ENCODE measurements around the gene PRR30. TPM values are rescaled to one million over a fixed set of nuclear protein-coding genes. Genes with fewer than 3 reads are reported as not detected.
A peak's percentile ranks its signal among the peaks of the same experiment; 100 is the strongest.

The PRR30 gene
- total and polyA plus RNA-seq, 10 of the 15 experiments (the other 5 are each of a cell fraction or from before 2014, with no cell fraction given), result not detected

DNA sequence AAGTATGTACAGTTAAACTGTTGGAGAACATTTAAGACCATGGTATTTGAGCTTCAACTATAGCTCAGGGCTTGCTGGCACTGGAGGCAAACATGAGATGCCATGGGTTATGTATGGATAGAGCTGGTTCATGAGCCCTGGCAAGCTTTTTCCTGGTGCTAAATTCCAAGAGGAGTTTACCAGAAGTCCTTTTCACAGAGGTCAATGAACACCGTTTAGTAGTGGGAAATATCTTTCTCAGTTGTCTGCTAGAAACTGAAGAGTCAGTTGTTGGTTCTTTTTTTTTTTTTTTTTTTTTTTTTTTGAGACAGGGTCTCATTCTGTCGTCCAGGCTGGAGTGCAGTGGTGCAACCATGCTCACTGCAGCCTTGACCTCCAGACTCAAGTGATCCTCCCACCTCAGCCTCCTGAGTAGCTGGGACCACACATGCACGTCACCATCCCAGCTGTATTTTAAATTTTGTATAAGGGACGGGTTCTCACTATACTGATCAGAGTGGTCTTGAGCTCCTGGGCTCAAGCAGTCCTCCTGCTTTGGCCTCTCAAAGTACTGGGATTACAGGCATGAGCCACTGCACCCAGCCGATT, 51.3 kb downstream of the PRR30 start:
- H4K20me1 ChIP-seq (ENCODE audit: control insufficient read depth, insufficient read depth), result no peaks in the 10 kb centered on the region
- ChIA-PET RAD21 (ENCODE audit: unreplicated experiment) (interaction anchor here (0.9 to 2.2 kb wide), 6 partner anchors 16 to 192 kb away, joined by 3 to 14 read pairs (median 3); partner anchors contain the start of genes ABHD1 and OST4), POLR2A (interaction anchor here (0.5 to 3.4 kb wide), 6 partner anchors 14 to 1200 kb away, joined by 3 to 12 read pairs (median 5); partner anchors contain the start of genes AGBL5 and PREB), SMC1A (ENCODE audit: uncharacterized antibody, unreplicated experiment) (interaction anchor here (0.8 to 1.9 kb wide), 7 partner anchors 10 to 191 kb away, joined by 3 to 8 read pairs (median 4); no protein-coding TSS in a partner anchor), CTCF (interaction anchor here (0.9 to 8.6 kb wide), 10 partner anchors 7 to 215 kb away, joined by 3 to 85 read pairs (median 8); partner anchors contain the start of genes AGBL5 and PREB)
- no peaks in the 10 kb centered on the region for H3K9me3 ChIP-seq (replicated peaks; ENCODE audit: control insufficient read depth, insufficient read depth, low read length)
- ATAC-seq, result no peak
- H3K9ac ChIP-seq (ENCODE audit: control insufficient read depth, insufficient read depth, low read length), result no peak overlapping the region
- H3K27ac ChIP-seq (ENCODE audit: control insufficient read depth, insufficient read depth), result no peak overlapping the region
- intact Hi-C loops (cut with micrococcal nuclease; ENCODE audit: unreplicated experiment) (no loop called here), in situ Hi-C loops (cut with MboI) (loop anchor here (10.0 kb wide), 1 partner anchor 123 kb away; no protein-coding TSS in a partner anchor)
- no peak for TF ChIP-seq SIN3A (IDR thresholded peaks at IDR 0.05; ENCODE audit: low read depth, low read length)
- no peak for TF ChIP-seq EED (IDR thresholded peaks at IDR 0.05; ENCODE audit: low read depth)
- no peak for TF ChIP-seq ATF7 (IDR thresholded peaks at IDR 0.05; ENCODE audit: low read depth)
- TF ChIP-seq CEBPB (IDR thresholded peaks at IDR 0.05; ENCODE audit: borderline replicate concordance in 1 of 2, low read depth in 2 of 2, low read length in 2 of 2), result no peak
- TF ChIP-seq CREB1 (IDR thresholded peaks at IDR 0.05; ENCODE audit: low read depth), result no peak
- TF ChIP-seq, protein P1, sequence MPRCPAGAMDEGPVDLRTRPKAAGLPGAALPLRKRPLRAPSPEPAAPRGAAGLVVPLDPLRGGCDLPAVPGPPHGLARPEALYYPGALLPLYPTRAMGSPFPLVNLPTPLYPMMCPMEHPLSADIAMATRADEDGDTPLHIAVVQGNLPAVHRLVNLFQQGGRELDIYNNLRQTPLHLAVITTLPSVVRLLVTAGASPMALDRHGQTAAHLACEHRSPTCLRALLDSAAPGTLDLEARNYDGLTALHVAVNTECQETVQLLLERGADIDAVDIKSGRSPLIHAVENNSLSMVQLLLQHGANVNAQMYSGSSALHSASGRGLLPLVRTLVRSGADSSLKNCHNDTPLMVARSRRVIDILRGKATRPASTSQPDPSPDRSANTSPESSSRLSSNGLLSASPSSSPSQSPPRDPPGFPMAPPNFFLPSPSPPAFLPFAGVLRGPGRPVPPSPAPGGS (IDR thresholded peaks at IDR 0.05; ENCODE audit: borderline replicate concordance, insufficient read depth, low read depth, low read length, poor library complexity, severe bottlenecking), result no peak
- no peak for TF ChIP-seq RAD51 (IDR thresholded peaks at IDR 0.05)
- no peak for TF ChIP-seq EZH2 (IDR thresholded peaks at IDR 0.05; ENCODE audit: borderline replicate concordance, control insufficient read depth, low read depth, low read length)
- no peak for TF ChIP-seq HCFC1 (IDR thresholded peaks at IDR 0.05; ENCODE audit: low read length)
- TF ChIP-seq ZNF384 (IDR thresholded peaks at IDR 0.05; ENCODE audit: borderline replicate concordance, low read depth, low read length), result no peak
- no peaks in the 10 kb centered on the region for H3K79me2 ChIP-seq (ENCODE audit: control insufficient read depth, insufficient read depth, low read length)
- no peak for FAIRE-seq
- 71% methylated on average over 4 of the region's 5 CpGs for WGBS (ENCODE audit: insufficient coverage, insufficient replicate concordance, low lambda C conversion rate, missing lambda C conversion rate)
- no TSS peak for BruUV-seq (replicated peaks)
- H3K4me3 ChIP-seq, result peak overlapping the region; percentile 87; the same call in 1 of the 2 replicates
- DNase-seq (ENCODE audit: low read depth, low spot score), result no peak
- H3K4me2 ChIP-seq (ENCODE audit: control insufficient read depth, insufficient read depth), result peak overlapping the region; percentile 87; the same call in 1 of the 2 replicates
- H3K36me3 ChIP-seq (ENCODE audit: control insufficient read depth in 2 of 2, insufficient read depth in 2 of 2, low read length in 1 of 2), result no peaks in the 10 kb centered on the region
- H3K27me3 ChIP-seq (replicated peaks in 1 of 2; ENCODE audit: control insufficient read depth in 2 of 2, insufficient read depth in 2 of 2, low read length in 1 of 2), result no peaks in the 10 kb centered on the region
- peaks cover 11% of the 10 kb centered on the region; the same call in 1 of the 2 replicates for H3K4me1 ChIP-seq (ENCODE audit: control insufficient read depth, insufficient read depth, low read length)
- H2AFZ ChIP-seq (ENCODE audit: control insufficient read depth, low read depth, low read length), result no peak overlapping the region

Other genes starting within 250 kb of the PRR30 start
Only the 7 nearest of the 22 such genes appear.
- gene OST4, start 67.8 kb downstream of the PRR30 start, total RNA-seq (2014; rRNA removed), result 340 and 392 TPM in 2 replicates
- gene OST4, start 67.8 kb downstream of the PRR30 start, total RNA-seq (2014; rRNA removed; fragmentation: Illumina TruSeq; extraction: Trizol), result 403 TPM in 2 replicates
- 270 and 278 TPM in 2 replicates for gene OST4, start 67.8 kb downstream of the PRR30 start, total RNA-seq (2021)
- gene OST4, start 67.8 kb downstream of the PRR30 start, polyA plus RNA-seq (2011; rRNA removed), result 316 and 381 TPM in 2 replicates
- gene OST4, start 67.8 kb downstream of the PRR30 start, polyA plus RNA-seq (2014; fragmentation: Illumina TruSeq; extraction: Trizol), result 406 and 566 TPM in 2 replicates
- 1,000 to 10,000 TPM; 1,505 to 1,543 TPM for gene OST4, start 67.8 kb downstream of the PRR30 start, polyA plus RNA-seq (2014; fragmentation: Nextera tagmentation; extraction: Ambion mirVana)
- gene OST4, start 67.8 kb downstream of the PRR30 start, polyA plus RNA-seq (2014; rRNA removed), result 418 and 479 TPM in 2 replicates
- gene OST4, start 67.8 kb downstream of the PRR30 start, polyA plus RNA-seq (2016; fragmentation: Nextera tagmentation; extraction: Ambion mirVana), result 100 to 1,000 TPM; 786 to 858 TPM
- 1.7 and 2.3 TPM in 2 replicates for gene EMILIN1, start 60.8 kb downstream of the PRR30 start, total RNA-seq (2014; rRNA removed)
- gene EMILIN1, start 60.8 kb downstream of the PRR30 start, total RNA-seq (2014; rRNA removed; fragmentation: Illumina TruSeq; extraction: Trizol), result 0.18 TPM in 2 replicates
- 1.6 and 1.7 TPM in 2 replicates for gene EMILIN1, start 60.8 kb downstream of the PRR30 start, total RNA-seq (2021)
- gene EMILIN1, start 60.8 kb downstream of the PRR30 start, polyA plus RNA-seq (2011; rRNA removed), result 0.26 and 0.38 TPM in 2 replicates
- 0.01 TPM in 1 of 2 replicates, not detected in the other for gene EMILIN1, start 60.8 kb downstream of the PRR30 start, polyA plus RNA-seq (2014; fragmentation: Illumina TruSeq; extraction: Trizol)
- not detected for gene EMILIN1, start 60.8 kb downstream of the PRR30 start, polyA plus RNA-seq (2014; fragmentation: Nextera tagmentation; extraction: Ambion mirVana)
- gene EMILIN1, start 60.8 kb downstream of the PRR30 start, polyA plus RNA-seq (2014; rRNA removed), result 1.2 TPM in 2 replicates
- 1 to 10 TPM; 1.1 to 1.8 TPM for gene EMILIN1, start 60.8 kb downstream of the PRR30 start, polyA plus RNA-seq (2016; fragmentation: Nextera tagmentation; extraction: Ambion mirVana)
- gene KHK, start 52.6 kb downstream of the PRR30 start, total RNA-seq (2014; rRNA removed), result 4.8 and 5.4 TPM in 2 replicates
- gene KHK, start 52.6 kb downstream of the PRR30 start, total RNA-seq (2014; rRNA removed; fragmentation: Illumina TruSeq; extraction: Trizol), result 2.6 and 2.7 TPM in 2 replicates
- 7.7 and 7.8 TPM in 2 replicates for gene KHK, start 52.6 kb downstream of the PRR30 start, total RNA-seq (2021)
- 2.2 and 2.6 TPM in 2 replicates for gene KHK, start 52.6 kb downstream of the PRR30 start, polyA plus RNA-seq (2011; rRNA removed)
- gene KHK, start 52.6 kb downstream of the PRR30 start, polyA plus RNA-seq (2014; fragmentation: Illumina TruSeq; extraction: Trizol), result 1.5 and 3.6 TPM in 2 replicates
- gene KHK, start 52.6 kb downstream of the PRR30 start, polyA plus RNA-seq (2014; fragmentation: Nextera tagmentation; extraction: Ambion mirVana), result 1 to 10 TPM in 1 of 2 experiments, under 1 TPM in 1; 0.31 to 1.6 TPM
- gene KHK, start 52.6 kb downstream of the PRR30 start, polyA plus RNA-seq (2014; rRNA removed), result 4.2 and 4.7 TPM in 2 replicates
- 10 to 100 TPM; 11.2 to 11.8 TPM for gene KHK, start 52.6 kb downstream of the PRR30 start, polyA plus RNA-seq (2016; fragmentation: Nextera tagmentation; extraction: Ambion mirVana)
- not detected in 2 replicates for gene CGREF1, start 20.3 kb downstream of the PRR30 start, total RNA-seq (2014; rRNA removed)
- not detected in 2 replicates for gene CGREF1, start 20.3 kb downstream of the PRR30 start, total RNA-seq (2014; rRNA removed; fragmentation: Illumina TruSeq; extraction: Trizol)
- 0.11 TPM in 1 of 2 replicates, not detected in the other for gene CGREF1, start 20.3 kb downstream of the PRR30 start, total RNA-seq (2021)
- 0.04 TPM in 1 of 2 replicates, not detected in the other for gene CGREF1, start 20.3 kb downstream of the PRR30 start, polyA plus RNA-seq (2011; rRNA removed)
- 0.06 TPM in 1 of 2 replicates, not detected in the other for gene CGREF1, start 20.3 kb downstream of the PRR30 start, polyA plus RNA-seq (2014; fragmentation: Illumina TruSeq; extraction: Trizol)
- gene CGREF1, start 20.3 kb downstream of the PRR30 start, polyA plus RNA-seq (2014; fragmentation: Nextera tagmentation; extraction: Ambion mirVana), result not detected
- gene CGREF1, start 20.3 kb downstream of the PRR30 start, polyA plus RNA-seq (2014; rRNA removed), result not detected in 2 replicates
- under 1 TPM in 1 of 2 experiments, not detected in 1; 0.21 TPM for gene CGREF1, start 20.3 kb downstream of the PRR30 start, polyA plus RNA-seq (2016; fragmentation: Nextera tagmentation; extraction: Ambion mirVana)
- not detected in 2 replicates for gene ABHD1, start 15.6 kb downstream of the PRR30 start, total RNA-seq (2014; rRNA removed)
- 0.14 and 0.18 TPM in 2 replicates for gene ABHD1, start 15.6 kb downstream of the PRR30 start, total RNA-seq (2014; rRNA removed; fragmentation: Illumina TruSeq; extraction: Trizol)
- gene ABHD1, start 15.6 kb downstream of the PRR30 start, total RNA-seq (2021), result 0.29 TPM in 1 of 2 replicates, not detected in the other
- gene ABHD1, start 15.6 kb downstream of the PRR30 start, polyA plus RNA-seq (2011; rRNA removed), result 0.14 TPM in 1 of 2 replicates, not detected in the other
- gene ABHD1, start 15.6 kb downstream of the PRR30 start, polyA plus RNA-seq (2014; fragmentation: Illumina TruSeq; extraction: Trizol), result 0.04 TPM in 1 of 2 replicates, not detected in the other
- gene ABHD1, start 15.6 kb downstream of the PRR30 start, polyA plus RNA-seq (2014; fragmentation: Nextera tagmentation; extraction: Ambion mirVana), result under 1 TPM; 0.16 to 0.35 TPM
- 0.09 and 0.32 TPM in 2 replicates for gene ABHD1, start 15.6 kb downstream of the PRR30 start, polyA plus RNA-seq (2014; rRNA removed)
- under 1 TPM; 0.19 to 0.21 TPM for gene ABHD1, start 15.6 kb downstream of the PRR30 start, polyA plus RNA-seq (2016; fragmentation: Nextera tagmentation; extraction: Ambion mirVana)
- gene PREB, start 4.8 kb downstream of the PRR30 start, total RNA-seq (2014; rRNA removed), result 59.9 and 78.0 TPM in 2 replicates
- gene PREB, start 4.8 kb downstream of the PRR30 start, total RNA-seq (2014; rRNA removed; fragmentation: Illumina TruSeq; extraction: Trizol), result 32.6 and 34.7 TPM in 2 replicates
- 50.6 and 51.3 TPM in 2 replicates for gene PREB, start 4.8 kb downstream of the PRR30 start, total RNA-seq (2021)
- 22.6 and 38.7 TPM in 2 replicates for gene PREB, start 4.8 kb downstream of the PRR30 start, polyA plus RNA-seq (2011; rRNA removed)
- 44.9 and 54.2 TPM in 2 replicates for gene PREB, start 4.8 kb downstream of the PRR30 start, polyA plus RNA-seq (2014; fragmentation: Illumina TruSeq; extraction: Trizol)
- 10 to 100 TPM; 26.3 to 45.7 TPM for gene PREB, start 4.8 kb downstream of the PRR30 start, polyA plus RNA-seq (2014; fragmentation: Nextera tagmentation; extraction: Ambion mirVana)
- 59.7 and 69.1 TPM in 2 replicates for gene PREB, start 4.8 kb downstream of the PRR30 start, polyA plus RNA-seq (2014; rRNA removed)
- gene PREB, start 4.8 kb downstream of the PRR30 start, polyA plus RNA-seq (2016; fragmentation: Nextera tagmentation; extraction: Ambion mirVana), result 100 to 1,000 TPM in 1 of 2 experiments, 10 to 100 TPM in 1; 87.2 to 101 TPM
- not detected in 2 replicates for gene TCF23, start 9.6 kb upstream of the PRR30 start, total RNA-seq (2014; rRNA removed)
- not detected in 2 replicates for gene TCF23, start 9.6 kb upstream of the PRR30 start, total RNA-seq (2014; rRNA removed; fragmentation: Illumina TruSeq; extraction: Trizol)
- gene TCF23, start 9.6 kb upstream of the PRR30 start, total RNA-seq (2021), result not detected in 2 replicates
- gene TCF23, start 9.6 kb upstream of the PRR30 start, polyA plus RNA-seq (2011; rRNA removed), result not detected in 2 replicates
- not detected in 2 replicates for gene TCF23, start 9.6 kb upstream of the PRR30 start, polyA plus RNA-seq (2014; fragmentation: Illumina TruSeq; extraction: Trizol)
- not detected for gene TCF23, start 9.6 kb upstream of the PRR30 start, polyA plus RNA-seq (2014; fragmentation: Nextera tagmentation; extraction: Ambion mirVana)
- not detected in 2 replicates for gene TCF23, start 9.6 kb upstream of the PRR30 start, polyA plus RNA-seq (2014; rRNA removed)
- gene TCF23, start 9.6 kb upstream of the PRR30 start, polyA plus RNA-seq (2016; fragmentation: Nextera tagmentation; extraction: Ambion mirVana), result not detected

All from GM12878 (cell line).